NCI-H1417 (cell line): Measurements from ENCODE around the gene HPCAL1.

Source experiments
- DNase-seq, 3 experiments: peaks; one replicate each; lab custom pipeline; 2025; lab: John Stamatoyannopoulos, UW

HPCAL1 gene

GRCh38 chr2:10336283-10336682 is 33.6 kb downstream of the HPCAL1 start:
- no peak for DNase-seq

DNA sequence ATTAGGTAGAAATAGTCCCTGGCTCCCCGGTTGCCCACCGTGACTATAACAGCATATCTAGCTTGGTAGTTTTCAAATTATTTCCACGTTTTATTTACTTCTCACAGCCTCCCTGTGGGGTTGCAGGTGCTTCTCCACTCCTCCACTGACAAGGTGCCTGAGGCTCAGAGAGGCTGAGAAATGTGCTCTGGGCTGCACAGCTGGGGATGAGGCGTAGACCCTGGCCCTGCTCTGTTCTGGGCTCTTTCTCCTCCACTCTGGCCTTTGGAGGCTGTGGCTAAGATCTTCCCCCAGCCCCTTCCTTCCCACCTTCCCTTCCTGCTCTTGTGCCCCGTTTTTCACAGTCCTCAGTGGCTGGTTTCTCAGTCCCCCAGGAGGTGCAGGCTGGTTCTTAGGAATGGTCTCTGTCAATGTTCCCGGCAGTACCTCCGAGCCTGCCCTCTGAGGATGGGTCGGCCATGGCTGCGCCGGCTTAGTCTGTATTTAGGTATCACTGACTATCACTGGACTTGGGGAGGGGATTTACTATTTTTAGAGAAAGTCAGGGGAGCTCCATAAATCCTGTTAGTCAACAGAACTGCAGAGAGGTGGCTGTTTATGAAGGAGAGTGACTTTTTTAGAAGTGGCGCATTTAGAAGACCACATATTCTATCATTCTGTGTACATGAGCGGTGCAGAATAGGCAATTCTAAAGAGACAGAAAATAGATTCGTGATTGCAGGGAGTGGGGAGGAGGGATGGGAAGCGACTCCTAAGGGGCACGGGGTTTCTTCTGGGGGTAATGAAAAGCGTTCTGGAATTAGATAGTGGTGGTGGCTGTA is 35.0 kb downstream of the HPCAL1 start:
- DNase-seq = no peak

- no peak for DNase-seq
These were observed 35.8 kb downstream of the HPCAL1 start for GRCh38 chr2:10338270-10339188.

DNA sequence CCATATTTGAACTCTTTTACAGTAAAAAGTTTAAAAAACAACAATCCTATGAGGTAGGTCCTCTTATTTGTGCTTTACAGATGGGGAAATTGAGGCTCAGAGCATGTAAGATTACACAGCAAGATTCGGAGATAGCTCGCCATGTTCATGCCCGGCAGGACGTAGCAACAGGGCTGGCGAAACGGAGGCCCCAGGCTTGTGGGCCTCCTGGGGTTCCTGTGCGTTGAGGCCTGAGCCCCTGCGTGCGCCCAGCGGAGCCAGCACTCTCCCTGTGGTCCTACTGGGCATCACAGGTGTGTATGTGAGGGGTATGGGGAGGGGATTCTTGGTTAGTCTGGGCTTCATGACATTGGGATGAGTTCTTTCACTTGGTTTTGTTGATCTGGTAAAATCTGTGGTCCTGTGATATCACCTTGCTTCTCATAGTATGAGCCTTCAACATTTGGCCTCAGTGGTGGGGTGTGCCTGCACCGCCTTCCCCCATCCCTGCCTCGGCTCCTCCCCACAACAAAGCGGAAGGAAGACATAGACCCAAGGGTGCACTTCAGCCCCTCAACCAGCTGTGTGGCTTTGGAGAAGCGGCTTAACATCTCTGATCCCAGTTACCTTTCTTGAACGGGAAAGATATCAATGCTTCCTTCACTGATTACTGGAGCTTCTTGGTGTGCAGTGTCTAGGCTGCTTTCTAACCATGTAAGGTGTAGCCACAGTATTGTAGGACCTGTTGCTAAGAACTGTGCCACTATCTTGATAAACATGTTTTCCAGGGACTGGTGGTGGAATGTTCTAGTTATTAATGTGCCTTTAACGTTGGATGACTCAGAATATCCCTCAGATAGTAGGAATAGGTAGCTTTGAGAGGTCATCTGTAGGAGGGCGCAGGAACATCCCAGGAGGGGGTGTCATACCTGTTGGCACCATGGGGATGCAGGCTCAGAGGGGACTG is 37.2 kb downstream of the HPCAL1 start:
- DNase-seq = no peak

DNA sequence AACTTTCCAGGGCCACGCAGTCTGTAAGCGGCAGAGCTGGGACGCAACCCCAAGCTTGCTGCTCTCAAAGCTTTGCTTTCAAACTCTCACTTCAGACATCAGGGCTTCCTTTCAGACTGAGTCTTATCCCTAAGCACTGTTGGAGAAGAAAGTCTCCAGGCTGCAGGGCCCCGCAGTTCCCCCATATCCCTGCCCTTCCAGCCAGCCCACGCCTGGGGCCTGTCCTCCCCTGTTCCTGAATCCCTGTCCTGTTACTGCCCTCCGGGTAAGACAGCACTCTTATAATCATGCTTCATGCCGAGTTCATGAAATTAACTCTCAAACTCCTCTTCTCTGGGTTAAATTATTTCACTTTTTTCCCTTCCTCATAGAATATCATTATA is 37.9 kb downstream of the HPCAL1 start:
- DNase-seq = no peak

DNA sequence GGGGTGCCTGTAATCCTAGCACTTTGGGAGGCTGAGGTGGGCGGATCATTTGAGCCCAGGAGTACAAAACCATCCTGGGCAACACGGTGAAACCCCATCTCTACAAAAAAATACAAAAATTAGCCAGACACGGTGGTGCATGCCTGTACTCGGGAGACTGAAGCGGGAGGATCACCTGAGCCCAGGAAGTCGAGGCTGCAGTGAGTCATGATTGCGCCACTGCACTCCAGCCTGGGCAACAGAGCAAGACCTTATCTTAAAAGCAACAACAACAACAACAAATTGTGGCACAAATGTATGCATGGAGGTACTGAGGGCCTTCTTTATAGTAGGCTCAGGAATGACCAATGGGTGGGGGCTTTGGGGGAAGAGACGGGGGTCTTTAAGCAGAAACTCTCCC is 38.5 kb downstream of the HPCAL1 start:
- no peak for DNase-seq

- no peak for DNase-seq
These were observed 39.7 kb downstream of the HPCAL1 start for GRCh38 chr2:10342245-10342951.

DNA sequence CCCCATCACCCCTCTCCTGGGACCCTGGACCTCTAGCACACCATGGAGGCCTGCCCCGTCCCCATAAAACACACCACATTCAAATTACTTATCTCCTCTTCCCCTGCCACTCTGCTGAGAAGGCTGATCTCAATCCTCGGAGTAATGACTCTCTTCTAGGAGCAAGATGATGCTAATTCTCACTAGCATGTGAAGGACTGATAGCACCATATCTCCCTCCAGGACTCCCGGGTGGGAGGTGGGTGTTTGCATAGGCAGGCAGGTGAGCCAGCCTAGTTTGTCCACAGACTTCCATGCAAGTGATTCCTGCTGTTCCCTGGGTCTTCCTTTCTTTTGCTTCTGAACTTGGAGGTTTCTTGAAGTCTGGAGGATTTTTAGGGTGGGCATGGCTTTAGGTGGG is 40.5 kb downstream of the HPCAL1 start:
- DNase-seq = no peak

DNA sequence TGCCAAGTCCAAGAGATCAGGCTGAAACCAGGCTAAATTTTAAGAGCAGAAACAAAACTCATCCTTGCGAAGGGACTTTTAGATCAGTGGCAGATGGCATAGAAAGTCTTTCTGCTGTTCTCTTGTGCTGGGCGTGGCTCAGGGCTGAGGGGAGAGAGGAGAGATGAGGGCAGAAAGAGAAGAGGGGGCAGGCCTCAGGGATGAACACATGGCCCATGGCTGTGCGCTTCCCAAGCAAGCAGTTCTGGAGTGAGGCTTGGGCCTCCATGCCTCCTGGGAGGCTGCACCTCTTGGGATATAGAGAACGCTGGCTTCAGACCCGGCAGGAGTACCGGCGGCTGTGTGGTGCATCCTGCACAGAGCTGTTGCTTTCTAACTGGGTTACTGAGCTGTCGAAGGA is 41.0 kb downstream of the HPCAL1 start:
- DNase-seq = no peak

GRCh38 chr2:10344105-10345066 is 41.7 kb downstream of the HPCAL1 start:
- no peak for DNase-seq

- DNase-seq = no peak
These were observed 42.4 kb downstream of the HPCAL1 start for GRCh38 chr2:10345126-10345525.

DNA sequence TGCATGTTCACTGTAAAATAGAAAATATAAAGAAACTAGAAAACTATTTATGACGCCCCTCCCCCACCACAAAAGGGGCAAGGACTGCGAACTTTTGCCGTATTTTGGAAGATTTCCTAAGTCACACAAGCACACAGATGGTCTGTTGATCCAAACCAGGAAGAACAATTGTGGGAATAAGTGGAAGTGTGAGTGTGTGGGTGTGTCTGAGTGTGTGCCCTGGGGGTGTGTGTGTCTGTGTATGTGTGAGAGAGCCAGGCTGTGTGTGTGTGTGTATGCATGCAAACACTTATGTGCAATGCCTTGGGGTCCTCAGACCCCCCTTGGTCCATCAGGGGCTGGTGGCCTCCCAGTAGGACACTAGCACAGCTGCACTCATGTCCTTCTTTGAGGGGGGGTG is 43.1 kb downstream of the HPCAL1 start:
- no peak for DNase-seq

DNA sequence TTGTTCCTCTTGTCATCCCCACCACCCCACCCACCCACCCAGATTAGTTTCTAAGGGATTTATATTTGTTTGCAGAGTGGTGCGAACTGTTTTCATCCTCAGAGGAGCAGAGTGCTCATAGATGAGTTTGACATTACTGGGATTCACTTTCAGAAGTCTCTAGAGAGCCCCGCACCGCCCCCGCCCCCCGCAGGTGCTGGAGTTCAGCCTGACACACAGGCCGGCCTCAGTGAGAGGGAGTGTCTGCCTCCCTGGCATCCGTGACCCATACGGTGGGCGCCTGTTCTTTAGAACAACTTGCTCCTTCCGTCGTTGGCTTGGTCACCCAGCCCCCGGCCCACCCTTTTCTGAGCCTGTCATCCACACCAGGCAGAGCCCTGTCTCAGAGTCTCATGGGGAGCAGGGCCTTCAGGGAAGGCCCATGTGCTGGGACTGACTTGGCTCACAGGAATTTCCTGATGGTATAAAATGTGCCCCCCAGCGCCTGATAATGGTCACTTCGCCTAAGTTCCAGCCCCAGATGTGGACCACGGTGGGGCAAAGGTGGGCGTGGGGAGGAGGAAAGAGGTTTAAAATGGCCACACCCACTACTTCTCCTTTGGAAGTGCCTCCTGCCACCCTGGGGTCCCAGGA is 44.3 kb downstream of the HPCAL1 start:
- DNase-seq = no peak

- DNase-seq = no peak
These were observed 44.9 kb downstream of the HPCAL1 start for GRCh38 chr2:10347562-10347948.

DNA sequence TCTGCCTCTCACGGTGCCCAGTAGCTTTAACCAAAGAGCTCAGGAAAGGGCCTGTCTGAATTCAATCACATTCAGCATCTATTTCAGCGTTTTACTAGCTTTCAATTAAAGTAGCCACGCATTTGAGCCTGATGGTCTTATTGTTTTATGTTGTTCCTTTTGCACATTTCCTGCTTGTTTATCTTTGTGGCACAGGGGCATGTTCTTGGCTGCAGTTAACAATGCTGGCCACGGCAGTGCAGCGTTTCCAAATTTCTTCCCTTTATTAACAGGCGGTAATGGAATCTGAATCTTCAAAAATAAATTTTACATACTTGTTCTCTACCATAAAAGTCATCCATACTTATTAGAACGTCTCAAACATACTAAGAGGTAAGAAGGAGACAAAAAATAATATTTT is 46.2 kb downstream of the HPCAL1 start:
- no peak for DNase-seq

DNA sequence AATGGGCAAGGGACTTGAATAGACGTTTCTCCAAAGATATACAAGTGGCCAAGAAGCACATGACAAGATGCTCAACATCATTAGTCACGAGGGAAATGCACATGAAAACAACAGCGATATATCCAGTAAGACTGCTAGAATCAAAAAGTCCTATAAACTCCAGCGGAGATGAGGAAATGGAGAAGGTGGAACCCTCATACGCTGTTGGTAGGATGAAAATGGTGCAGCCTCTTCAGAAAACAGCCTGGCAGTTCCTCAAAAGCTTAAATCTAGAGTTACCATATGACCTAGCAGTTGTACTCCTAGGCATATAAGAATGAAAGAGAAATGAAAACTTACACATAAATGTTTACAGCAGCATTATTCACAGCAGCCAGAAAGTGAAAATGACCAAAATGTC is 48.1 kb downstream of the HPCAL1 start:
- no peak for DNase-seq

- DNase-seq = no peak
These were observed 49.7 kb downstream of the HPCAL1 start for GRCh38 chr2:10352361-10352760.

DNA sequence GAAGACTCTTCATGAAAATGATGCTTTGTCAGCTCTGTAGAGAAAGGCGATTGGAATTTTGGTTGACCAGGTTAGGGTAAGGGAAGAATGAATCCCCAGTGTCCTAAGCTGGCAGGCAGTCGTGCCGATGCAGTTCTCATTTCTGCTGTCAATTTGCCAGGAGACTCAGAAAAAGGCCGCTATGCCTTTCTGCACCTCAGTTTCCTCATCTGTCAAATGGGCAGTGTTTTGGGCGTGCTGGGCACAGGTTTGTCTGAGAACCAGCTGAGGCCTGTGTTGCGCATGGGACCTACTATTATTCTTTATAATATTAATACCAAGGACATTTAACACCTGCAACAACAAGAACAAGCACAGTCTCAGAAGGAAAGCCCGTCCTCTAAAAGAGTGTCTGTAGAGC is 50.3 kb downstream of the HPCAL1 start:
- no peak for DNase-seq

DNA sequence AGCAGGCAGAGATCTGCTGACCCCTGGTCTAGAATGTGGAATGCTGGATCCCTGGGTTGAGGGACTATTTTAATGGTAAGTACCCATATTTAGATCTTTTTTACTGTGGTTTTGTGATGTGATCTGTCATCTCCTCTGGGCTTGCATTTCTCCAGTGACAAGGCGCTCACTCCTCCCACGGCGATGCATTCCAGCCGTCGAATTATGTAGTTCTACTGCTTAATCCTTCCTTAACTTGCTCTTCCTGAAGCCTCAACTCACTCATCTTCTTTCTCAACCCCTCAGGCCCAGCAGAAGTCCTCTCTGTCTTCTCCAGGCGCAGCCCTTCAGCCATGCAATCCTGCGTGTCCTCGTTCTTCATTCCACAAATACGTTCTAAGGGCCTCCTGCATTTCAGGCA is 51.2 kb downstream of the HPCAL1 start:
- DNase-seq = no peak

GRCh38 chr2:10354399-10354798 is 51.7 kb downstream of the HPCAL1 start:
- DNase-seq = no peak
